DND-41 (cell line): ENCODE measurements around the gene MCRIP1.

ENCODE experiments used
- ATAC-seq: fragments of 200-7000 bp; cut with Tn5 transposase; 3 replicates; pipeline ENCODE4 v1.9.1; 2021; ENCODE audit warnings: low read depth; ENCODE audit not compliant: insufficient read depth
- DNase-seq: peaks from one replicate; pipeline ENCODE4 v3.0.0-alpha.2; 2020
- H2AFZ ChIP-seq: 2 replicates; pipeline ENCODE4 v1.6.0; 2012; ENCODE audit warnings: low read depth, low read length
- H3K27ac ChIP-seq: 2 replicates; pipeline ENCODE4 v1.5.1; 2012; ENCODE audit warnings: low read length, inconsistent platforms
- H3K27me3 ChIP-seq: fragments of 200-600 bp; sonication (generic); 2 replicates; pipeline ENCODE4 v1.6.0; 2012; ENCODE audit warnings: low read length, mild to moderate bottlenecking, inconsistent platforms; ENCODE audit not compliant: insufficient read depth, poor library complexity
- H3K36me3 ChIP-seq: 2 replicates; pipeline ENCODE4 v1.5.1; 2012; ENCODE audit warnings: low read length, inconsistent platforms; ENCODE audit not compliant: insufficient read depth
- H3K4me1 ChIP-seq: 2 replicates; pipeline ENCODE4 v1.5.1; 2012; ENCODE audit warnings: mild to moderate bottlenecking, low read length; ENCODE audit not compliant: insufficient read depth
- H3K4me2 ChIP-seq: 2 replicates; pipeline ENCODE4 v1.6.0; 2012; ENCODE audit warnings: mild to moderate bottlenecking, moderate library complexity, low read length, inconsistent platforms; ENCODE audit not compliant: insufficient read depth
- H3K4me3 ChIP-seq, 2 experiments: fragments of 200-600 bp in 1 of 2; shearing (Covaris generic) in 1 of 2; 2 replicates each; pipeline ENCODE4 v1.5.1; 2012 to 2016; ENCODE audit warnings: inconsistent platforms in 2 of 2, low read length in 2 of 2, mild to moderate bottlenecking in 2 of 2, low read depth in 1 of 2, moderate library complexity in 1 of 2
- H3K79me2 ChIP-seq: 2 replicates; pipeline ENCODE4 v1.6.0; 2012; ENCODE audit warnings: low read length, inconsistent platforms; ENCODE audit not compliant: insufficient read depth
- H3K9ac ChIP-seq: 2 replicates; pipeline ENCODE4 v1.6.0; 2012; ENCODE audit warnings: low read depth, mild to moderate bottlenecking, inconsistent platforms, low read length, moderate library complexity
- H3K9me3 ChIP-seq: 2 replicates; pipeline ENCODE4 v1.5.1; 2012; ENCODE audit warnings: low read length, moderate library complexity, mild to moderate bottlenecking, inconsistent platforms; ENCODE audit not compliant: insufficient read depth, severe bottlenecking
- H4K20me1 ChIP-seq: 2 replicates; pipeline ENCODE4 v1.6.0; 2012; ENCODE audit warnings: low read length; ENCODE audit not compliant: insufficient read depth
- CTCF ChIP-seq: IDR thresholded peaks from 2 replicates; pipeline ENCODE4 v1.5.1; 2012; ENCODE audit warnings: borderline replicate concordance, low read length, moderate library complexity, mild to moderate bottlenecking; ENCODE audit not compliant: poor library complexity, severe bottlenecking; ENCODE audit errors: extremely low read depth
- EZH2 ChIP-seq: IDR thresholded peaks from 3 replicates; pipeline ENCODE4 v1.6.1; 2012; ENCODE audit warnings: borderline replicate concordance, low read depth, mild to moderate bottlenecking, moderate library complexity, low read length, inconsistent platforms; ENCODE audit not compliant: severe bottlenecking

The MCRIP1 gene

GRCh38 chr17:81845881-81846742 lies 13.0 kb upstream of the MCRIP1 start:
- no peak for DNase-seq
- H3K27me3 ChIP-seq = no peaks in the 10 kb centered on the region
- H3K4me2 ChIP-seq = no peak overlapping the region
- no peaks in the 10 kb centered on the region for H3K9me3 ChIP-seq
- H3K9ac ChIP-seq = no peak overlapping the region
- peaks cover 69% of the 10 kb centered on the region for H3K36me3 ChIP-seq
- no peaks in the 10 kb centered on the region for H3K4me1 ChIP-seq
- H4K20me1 ChIP-seq = peaks cover 30% of the 10 kb centered on the region
- no peak overlapping the region for H2AFZ ChIP-seq
- no peak for ATAC-seq
- TF ChIP-seq CTCF = no peak
- TF ChIP-seq EZH2 = no peak
- H3K79me2 ChIP-seq = peaks cover 5% of the 10 kb centered on the region; the same call in 1 of the 2 replicates
- no peak overlapping the region for H3K4me3 ChIP-seq
- H3K27ac ChIP-seq = no peak overlapping the region

GRCh38 chr17:81845361-81845760 lies 12.3 kb upstream of the MCRIP1 start:
- H3K79me2 ChIP-seq = peaks cover 3% of the 10 kb centered on the region; the same call in 1 of the 2 replicates
- ATAC-seq (no peak), DNase-seq (no peak)
- no peaks in the 10 kb centered on the region for H3K4me1 ChIP-seq
- no peak for TF ChIP-seq EZH2
- no peak for TF ChIP-seq CTCF
- peaks cover 67% of the 10 kb centered on the region for H3K36me3 ChIP-seq
- H3K4me3 ChIP-seq = no peak overlapping the region
- peaks cover 30% of the 10 kb centered on the region for H4K20me1 ChIP-seq
- no peaks in the 10 kb centered on the region for H3K9me3 ChIP-seq
- H3K4me2 ChIP-seq = no peak overlapping the region
- H3K27ac ChIP-seq = no peak overlapping the region
- no peak overlapping the region for H2AFZ ChIP-seq
- H3K27me3 ChIP-seq = no peaks in the 10 kb centered on the region
- H3K9ac ChIP-seq = no peak overlapping the region

GRCh38 chr17:81844887-81845286 lies 11.8 kb upstream of the MCRIP1 start:
- Histone ChIP-seq H3K9ac (no peak overlapping the region), H3K27ac (no peak overlapping the region), H2AFZ (no peak overlapping the region), H3K4me3 (no peak overlapping the region), H3K79me2 (0 out of 2 replicates have a peak, but pooled peaks cover 3% of the 10 kb centered on the region), H3K36me3 (peaks cover 67% of the 10 kb centered on the region), H3K4me2 (no peak overlapping the region), H3K9me3 (no peaks in the 10 kb centered on the region), H3K27me3 (no peaks in the 10 kb centered on the region), H3K4me1 (no peaks in the 10 kb centered on the region), H4K20me1 (peaks cover 30% of the 10 kb centered on the region)
- ATAC-seq = no peak
- no peak for DNase-seq
- no peak for TF ChIP-seq CTCF
- no peak for TF ChIP-seq EZH2
